Measurements from ENCODE around the gene IGF2.

DNA sequence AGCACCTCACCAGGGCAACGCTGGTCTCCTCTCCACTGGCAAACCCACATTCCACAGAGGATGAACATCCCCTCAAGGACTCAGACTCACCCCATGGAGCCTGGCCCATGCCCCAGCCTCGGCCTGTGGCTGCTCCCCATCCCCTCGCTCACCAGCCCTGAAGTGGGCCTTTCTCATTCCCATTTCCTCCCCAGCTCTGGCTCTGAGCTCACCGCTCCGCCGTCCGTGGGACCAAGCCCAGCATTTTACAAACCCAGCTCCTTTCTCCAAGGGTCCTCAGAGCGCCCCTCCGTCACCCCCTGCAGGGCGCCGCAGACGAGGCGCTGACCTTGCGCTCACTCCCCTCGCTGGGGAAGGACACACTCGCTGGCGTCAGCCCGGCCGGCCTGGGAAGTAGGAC is 6.9 kb upstream of the IGF2 start:
- TF ChIP-seq POLR2A (IDR thresholded peaks at IDR 0.05; ENCODE audit: low read depth, low read length) (no peak), TAF1 (IDR thresholded peaks at IDR 0.05; ENCODE audit: borderline replicate concordance, low read depth, low read length) (no peak)

Measured in GM12892 (cell line).